AG04450 (cell line): ENCODE measurements around the gene DSE. TPM values are rescaled to one million over a fixed set of nuclear protein-coding genes. Genes with fewer than 3 reads are reported as not detected.

Source experiments
- CTCF ChIA-PET: fragments of 300-600, 350-600 bp; formaldehyde crosslinking; extraction: SDS; loops from one replicate; lab custom pipeline; 2022; ENCODE audit warnings: antibody characterized with exemption, inconsistent platforms; lab: Charles Lee
- POLR2A ChIA-PET: fragments of 350-600 bp; formaldehyde crosslinking; extraction: SDS; loops from one replicate; lab custom pipeline; 2021; ENCODE audit warnings: antibody characterized with exemption, inconsistent platforms; lab: Yijun Ruan, JAX
- DNase-seq: peaks from one replicate; pipeline ENCODE4 v3.0.0-alpha.2; 2011; ENCODE audit warnings: low read depth, low spot score
- H3K27ac ChIP-seq: one replicate; pipeline ENCODE4 v1.5.1; 2012; ENCODE audit warnings: low read depth, low read length, control low read depth
- H3K27me3 ChIP-seq: one replicate; pipeline ENCODE4 v1.6.0; 2012; ENCODE audit warnings: low read length; ENCODE audit not compliant: control insufficient read depth, insufficient read depth
- H3K4me3 ChIP-seq: 2 replicates; pipeline ENCODE4 v1.5.1; 2011; ENCODE audit warnings: mild to moderate bottlenecking, low read depth, low read length, control low read depth
- H3K9me3 ChIP-seq: 2 replicates; pipeline ENCODE4 v1.5.1; 2012; ENCODE audit warnings: low read length; ENCODE audit not compliant: control insufficient read depth, insufficient read depth
- polyA plus RNA-seq: library from polyadenylated mRNA; depleted of rRNA; stranded (reverse); fragments of >200 nt; gene quantifications from 2 replicates; pipeline ENCODE4 v1.2.3, GENCODE V29; 2011
- TF ChIP-seq, protein P1 (sequence below): IDR thresholded peaks from 2 replicates; pipeline ENCODE4 v1.5.1; 2011; ENCODE audit warnings: low read depth, low read length, control low read depth, inconsistent platforms

Gene DSE
- polyA plus RNA-seq, 1 experiment, result 86.2 TPM

DNA sequence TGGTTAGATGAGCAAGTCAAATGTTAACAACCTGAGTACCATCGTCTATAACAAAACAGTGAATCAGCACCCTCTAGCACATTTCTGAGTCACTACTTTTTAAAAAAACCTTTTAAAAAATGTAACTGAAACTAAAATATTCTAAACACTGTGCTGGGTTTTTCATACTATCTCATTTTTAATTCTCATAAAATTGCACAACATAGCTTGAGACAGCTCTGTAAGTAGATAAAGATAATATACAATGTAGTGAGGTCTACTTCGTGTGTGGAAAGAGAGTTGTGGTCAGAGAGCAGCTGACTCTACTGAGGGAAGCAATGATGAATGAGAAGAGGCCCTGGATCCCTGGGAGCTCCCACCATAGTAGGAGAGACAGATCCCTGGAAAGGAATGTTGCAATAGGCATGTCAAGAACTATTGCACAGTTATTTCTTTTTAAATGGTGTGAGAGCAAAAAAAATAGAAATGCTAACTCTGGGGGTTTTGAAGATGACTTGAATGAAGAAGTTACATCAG, 76.8 kb downstream of the DSE start:
- no peak overlapping the region for H3K4me3 ChIP-seq
- TF ChIP-seq, protein P1, sequence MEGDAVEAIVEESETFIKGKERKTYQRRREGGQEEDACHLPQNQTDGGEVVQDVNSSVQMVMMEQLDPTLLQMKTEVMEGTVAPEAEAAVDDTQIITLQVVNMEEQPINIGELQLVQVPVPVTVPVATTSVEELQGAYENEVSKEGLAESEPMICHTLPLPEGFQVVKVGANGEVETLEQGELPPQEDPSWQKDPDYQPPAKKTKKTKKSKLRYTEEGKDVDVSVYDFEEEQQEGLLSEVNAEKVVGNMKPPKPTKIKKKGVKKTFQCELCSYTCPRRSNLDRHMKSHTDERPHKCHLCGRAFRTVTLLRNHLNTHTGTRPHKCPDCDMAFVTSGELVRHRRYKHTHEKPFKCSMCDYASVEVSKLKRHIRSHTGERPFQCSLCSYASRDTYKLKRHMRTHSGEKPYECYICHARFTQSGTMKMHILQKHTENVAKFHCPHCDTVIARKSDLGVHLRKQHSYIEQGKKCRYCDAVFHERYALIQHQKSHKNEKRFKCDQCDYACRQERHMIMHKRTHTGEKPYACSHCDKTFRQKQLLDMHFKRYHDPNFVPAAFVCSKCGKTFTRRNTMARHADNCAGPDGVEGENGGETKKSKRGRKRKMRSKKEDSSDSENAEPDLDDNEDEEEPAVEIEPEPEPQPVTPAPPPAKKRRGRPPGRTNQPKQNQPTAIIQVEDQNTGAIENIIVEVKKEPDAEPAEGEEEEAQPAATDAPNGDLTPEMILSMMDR, result no peak
- H3K27ac ChIP-seq, result peak overlapping the region; percentile 88
- CTCF ChIA-PET, result interaction anchor here (0.7 to 3.5 kb wide), 5 partner anchors 64 to 179 kb away, joined by 3 to 25 read pairs (median 5); partner anchors contain the start of gene CALHM5
- H3K9me3 ChIP-seq, result no peaks in the 10 kb centered on the region
- POLR2A ChIA-PET, result interaction anchor here (0.6 to 1.5 kb wide), 7 partner anchors 43 to 168 kb away, joined by 3 to 9 read pairs (median 5); partner anchors contain the start of genes CALHM5, RWDD1 and TSPYL1
- peak; percentile 98 for DNase-seq
- no peaks in the 10 kb centered on the region for H3K27me3 ChIP-seq

DNA sequence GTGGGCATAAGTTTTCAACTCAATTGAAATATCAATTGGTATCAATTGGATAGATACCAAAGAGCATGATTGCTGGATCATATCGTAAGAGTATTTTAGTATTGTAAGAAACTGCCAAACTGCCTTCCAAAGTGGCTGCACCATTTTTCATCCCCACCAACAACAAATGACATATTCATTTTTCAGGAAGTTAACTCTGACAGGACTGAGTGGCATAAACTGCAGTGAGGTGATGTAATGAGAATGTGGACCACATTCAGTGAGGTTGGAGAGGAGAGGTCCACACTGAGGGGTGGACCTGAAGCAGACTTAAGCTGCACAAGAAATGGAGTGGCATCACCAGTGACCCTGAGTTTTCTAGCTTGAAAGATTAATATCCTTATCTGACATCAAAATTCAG, 78.8 kb downstream of the DSE start:
- CTCF ChIA-PET, result interaction anchor here (0.6 to 1.5 kb wide), 4 partner anchors 20 to 180 kb away, joined by 3 to 5 read pairs (median 4); no protein-coding TSS in a partner anchor
- POLR2A ChIA-PET, result no interaction called here
- DNase-seq, result no peak

DNA sequence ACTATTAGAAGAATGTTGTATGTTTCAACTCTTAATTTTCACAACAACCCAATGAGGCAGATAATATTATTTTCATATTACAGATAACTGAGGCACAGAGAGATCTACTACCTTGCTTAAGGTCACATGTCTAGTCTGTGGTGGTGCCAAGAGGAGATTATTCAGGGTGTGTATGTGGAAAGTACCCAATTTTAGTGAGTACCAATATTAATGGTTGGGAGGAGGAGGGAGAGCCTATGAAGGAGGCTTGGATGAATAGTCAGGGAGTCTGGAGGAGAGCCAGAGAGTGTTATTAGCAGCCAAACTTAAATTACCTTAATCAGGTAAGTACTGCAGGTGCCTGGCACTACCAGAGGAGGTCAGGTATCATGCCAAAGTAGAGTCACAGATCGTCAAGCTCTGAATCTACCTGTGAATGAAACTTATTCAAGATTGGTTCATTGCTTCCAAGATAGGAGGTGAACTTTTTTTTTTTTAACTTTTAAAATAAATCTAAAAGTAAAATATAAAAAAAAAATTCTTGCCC, 79.5 kb downstream of the DSE start:
- H3K9me3 ChIP-seq, result no peaks in the 10 kb centered on the region
- H3K4me3 ChIP-seq, result no peak overlapping the region
- TF ChIP-seq, protein P1, result no peak
- no peak overlapping the region for H3K27ac ChIP-seq
- DNase-seq, result no peak
- CTCF ChIA-PET, result interaction anchor here (0.6 to 2.8 kb wide), 6 partner anchors 21 to 181 kb away, joined by 3 to 11 read pairs (median 4); partner anchors contain the start of genes CALHM4 and CALHM5
- POLR2A ChIA-PET, result no interaction called here
- no peaks in the 10 kb centered on the region for H3K27me3 ChIP-seq

More for the DNA sequence above, 78.8 kb downstream of the DSE start:
- H3K4me3 ChIP-seq, result no peak overlapping the region
- H3K27me3 ChIP-seq, result no peaks in the 10 kb centered on the region
- H3K9me3 ChIP-seq, result no peaks in the 10 kb centered on the region
- H3K27ac ChIP-seq, result no peak overlapping the region
- TF ChIP-seq, protein P1, result no peak

DNA sequence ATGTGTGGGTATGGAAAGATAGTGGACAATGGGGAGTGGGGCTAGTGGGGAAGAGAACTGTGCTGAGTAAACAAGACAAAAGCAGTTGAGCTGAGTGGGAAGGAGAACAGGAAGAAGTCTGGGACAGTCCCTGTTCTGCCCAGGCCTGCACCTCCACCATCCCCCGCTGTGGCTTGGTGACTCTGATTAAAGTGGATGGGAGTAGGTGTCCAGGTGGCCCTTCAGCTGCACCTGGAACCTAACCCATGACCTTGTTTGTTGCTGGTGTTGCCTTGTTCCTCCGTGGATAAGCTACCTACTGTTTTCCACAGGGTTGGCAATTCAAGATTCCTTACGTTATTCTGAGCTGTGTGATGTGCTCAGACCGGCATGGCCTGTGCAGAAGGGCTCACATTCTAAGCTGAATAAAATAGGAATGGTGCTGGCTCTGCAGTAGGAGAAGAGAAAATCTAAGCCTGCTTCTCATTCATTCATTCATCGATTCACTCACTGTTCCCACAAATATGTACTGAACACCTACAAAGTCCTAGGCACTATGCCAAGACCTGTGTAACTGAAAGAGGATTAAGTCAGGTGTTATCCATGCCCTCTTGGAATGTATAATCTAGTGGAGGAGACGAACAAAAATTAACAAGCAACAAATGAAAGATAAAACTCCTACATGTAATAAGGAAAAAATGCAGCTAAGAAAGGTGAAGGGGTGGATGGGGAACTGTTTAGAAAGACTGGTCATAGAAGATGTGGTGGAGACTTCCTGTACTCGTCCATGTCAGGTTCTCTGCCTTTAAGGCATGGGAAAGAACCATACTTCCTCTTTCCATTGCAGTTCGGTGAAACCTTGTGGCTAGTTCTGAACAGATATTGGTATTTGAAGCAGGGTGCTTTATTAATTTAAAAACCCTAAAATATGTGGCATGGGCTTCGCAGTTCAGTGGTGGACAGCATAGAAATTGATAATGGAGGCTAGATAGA, 80.3 kb downstream of the DSE start:
- CTCF ChIA-PET, result interaction anchor here (0.7 to 2.8 kb wide), 4 partner anchors 61 to 163 kb away, joined by 3 to 11 read pairs (median 6); partner anchors contain the start of genes CALHM4 and CALHM5
- POLR2A ChIA-PET, result no interaction called here

More for the DNA sequence above, 80.3 kb downstream of the DSE start:
- Histone ChIP-seq H3K4me3 (no peak overlapping the region), H3K27ac (no peak overlapping the region), H3K27me3 (no peaks in the 10 kb centered on the region), H3K9me3 (no peaks in the 10 kb centered on the region)
- DNase-seq, result no peak
- TF ChIP-seq, protein P1, result no peak
